Measurements from ENCODE around the gene SLC52A3. TPM values are rescaled to one million over a fixed set of nuclear protein-coding genes. Genes with fewer than 3 reads are reported as not detected.

Gene SLC52A3
- total RNA-seq, 3 donors from 2014 or later = not detected

- no peaks in the 10 kb centered on the region for H3K4me1 Mint-ChIP-seq (ENCODE audit: low read depth)
- ATAC-seq (no peak), DNase-seq (no peak)
- peaks cover 21% of the 10 kb centered on the region for H3K27me3 Mint-ChIP-seq (ENCODE audit: low read depth)
- no peak overlapping the region for H3K4me3 Mint-ChIP-seq
- H3K9me3 Mint-ChIP-seq = no peaks in the 10 kb centered on the region
- no peaks in the 10 kb centered on the region for H3K36me3 Mint-ChIP-seq (ENCODE audit: insufficient read depth)
Observed at GRCh38 chr20:776165-776564, 7.9 kb upstream of the SLC52A3 start.

DNA sequence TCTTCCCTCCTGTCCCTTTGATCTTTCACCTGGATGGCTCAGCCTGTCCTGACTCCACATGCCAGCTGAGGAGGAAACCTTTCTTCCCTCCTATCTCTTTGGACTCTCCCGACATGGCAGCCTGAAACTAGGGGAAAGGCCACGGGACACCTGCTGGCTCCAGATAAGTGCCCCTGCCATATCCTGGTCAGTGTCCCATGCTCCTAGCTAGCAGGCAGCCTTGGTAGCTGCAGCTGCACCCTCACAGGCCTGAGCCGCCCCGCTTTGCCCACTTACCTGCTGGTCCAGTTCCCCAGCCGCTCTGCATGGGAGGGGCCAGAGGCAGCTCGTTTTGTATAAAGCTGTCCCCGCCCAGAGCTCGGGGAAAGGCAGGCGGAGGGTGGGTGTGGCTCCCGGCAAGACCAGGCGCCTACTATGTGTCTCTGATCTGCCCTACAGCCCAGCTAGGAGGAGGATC, 7.4 kb upstream of the SLC52A3 start:
- peaks cover 26% of the 10 kb centered on the region for H3K27me3 Mint-ChIP-seq (ENCODE audit: low read depth)
- no peaks in the 10 kb centered on the region for H3K4me1 Mint-ChIP-seq (ENCODE audit: low read depth)
- no peak for ATAC-seq
- no peaks in the 10 kb centered on the region for H3K36me3 Mint-ChIP-seq (ENCODE audit: insufficient read depth)
- H3K9me3 Mint-ChIP-seq = no peaks in the 10 kb centered on the region
- H3K4me3 Mint-ChIP-seq = no peak overlapping the region
- no peak for DNase-seq

GRCh38 chr20:774660-775057, 6.4 kb upstream of the SLC52A3 start:
- Mint-ChIP-seq H3K27me3 (ENCODE audit: low read depth) (peaks cover 31% of the 10 kb centered on the region), H3K4me3 (no peak overlapping the region), H3K4me1 (ENCODE audit: low read depth) (no peaks in the 10 kb centered on the region), H3K36me3 (ENCODE audit: insufficient read depth) (no peaks in the 10 kb centered on the region), H3K9me3 (no peaks in the 10 kb centered on the region)
- ATAC-seq (no peak), DNase-seq (no peak)

DNA sequence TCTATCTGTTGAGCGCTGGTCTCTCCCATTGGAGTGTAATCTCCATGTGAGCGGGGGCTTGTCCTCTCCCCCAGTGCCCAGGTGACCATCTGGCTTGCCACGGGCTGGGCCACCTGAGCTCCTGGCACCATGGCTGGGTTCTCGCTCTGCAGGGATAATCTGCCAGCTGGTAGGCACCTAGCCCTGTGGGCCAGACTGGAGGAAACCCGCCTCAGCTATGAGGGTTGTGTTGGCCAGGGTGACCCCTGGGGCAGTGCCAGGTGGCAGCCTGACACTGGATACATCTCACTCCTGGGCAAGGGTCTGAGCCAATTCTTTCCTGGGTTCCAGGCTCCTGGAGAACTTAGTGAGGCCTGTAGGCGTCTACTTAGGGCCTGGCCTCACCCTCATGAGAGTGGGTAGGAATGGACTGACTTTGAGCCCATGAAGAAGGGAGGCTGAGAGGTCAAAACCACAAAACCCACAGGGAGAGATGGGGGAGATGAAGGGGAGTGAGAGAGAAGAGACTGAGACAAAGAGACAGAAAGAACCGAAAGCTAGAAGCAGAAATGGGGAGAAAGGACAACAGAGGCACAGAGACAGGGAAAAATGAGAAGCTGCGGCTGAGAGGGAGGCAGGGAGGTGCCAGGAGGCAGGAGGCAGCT, 5.8 kb upstream of the SLC52A3 start:
- Mint-ChIP-seq H3K27me3 (ENCODE audit: low read depth) (peaks cover 31% of the 10 kb centered on the region), H3K36me3 (ENCODE audit: insufficient read depth) (no peaks in the 10 kb centered on the region), H3K4me1 (ENCODE audit: low read depth) (no peaks in the 10 kb centered on the region), H3K4me3 (no peak overlapping the region), H3K9me3 (no peaks in the 10 kb centered on the region)
- ATAC-seq (no peak), DNase-seq (no peak)

- no peaks in the 10 kb centered on the region for H3K36me3 Mint-ChIP-seq (ENCODE audit: insufficient read depth)
- H3K27me3 Mint-ChIP-seq (ENCODE audit: low read depth) = peaks cover 31% of the 10 kb centered on the region
- H3K4me3 Mint-ChIP-seq = no peak overlapping the region
- no peak for ATAC-seq
- H3K9me3 Mint-ChIP-seq = no peaks in the 10 kb centered on the region
- no peak for DNase-seq
- no peaks in the 10 kb centered on the region for H3K4me1 Mint-ChIP-seq (ENCODE audit: low read depth)
Observed at GRCh38 chr20:772806-773205, 4.5 kb upstream of the SLC52A3 start.

- no peaks in the 10 kb centered on the region for H3K4me1 Mint-ChIP-seq (ENCODE audit: low read depth)
- H3K36me3 Mint-ChIP-seq (ENCODE audit: insufficient read depth) = no peaks in the 10 kb centered on the region
- no peak overlapping the region for H3K4me3 Mint-ChIP-seq
- H3K27me3 Mint-ChIP-seq (ENCODE audit: low read depth) = peaks cover 31% of the 10 kb centered on the region
- no peaks in the 10 kb centered on the region for H3K9me3 Mint-ChIP-seq
- DNase-seq (no peak), ATAC-seq (no peak)
Observed at GRCh38 chr20:771741-772464, 3.6 kb upstream of the SLC52A3 start.

- no peak for DNase-seq
- H3K36me3 Mint-ChIP-seq (ENCODE audit: insufficient read depth) = no peaks in the 10 kb centered on the region
- peaks cover 31% of the 10 kb centered on the region for H3K27me3 Mint-ChIP-seq (ENCODE audit: low read depth)
- H3K4me3 Mint-ChIP-seq = no peak overlapping the region
- no peaks in the 10 kb centered on the region for H3K9me3 Mint-ChIP-seq
- ATAC-seq = no peak
- H3K4me1 Mint-ChIP-seq (ENCODE audit: low read depth) = no peaks in the 10 kb centered on the region
Observed at GRCh38 chr20:770691-771090, 2.4 kb upstream of the SLC52A3 start.

DNA sequence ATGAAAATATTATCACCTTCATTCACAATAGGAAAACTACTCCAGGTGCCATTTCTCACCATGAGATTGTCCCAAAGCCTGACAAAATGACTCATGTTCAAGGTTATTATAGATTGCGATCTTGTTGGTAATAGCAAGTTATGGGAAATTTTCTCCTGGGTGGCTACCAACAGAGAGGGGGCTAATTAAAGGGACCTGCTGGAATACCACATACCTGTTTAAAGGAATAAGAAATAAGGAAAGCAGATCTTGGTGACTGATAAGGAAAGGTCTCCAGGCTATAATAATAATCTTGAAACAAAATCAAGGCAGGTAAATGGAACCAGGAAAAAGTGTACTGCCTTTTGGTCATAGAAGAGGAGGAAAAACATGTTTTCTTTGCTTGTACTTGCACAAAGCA, 1.4 kb downstream of the SLC52A3 start:
- ATAC-seq (no peak), DNase-seq (no peak)
- Mint-ChIP-seq H3K4me3 (no peak overlapping the region), H3K27me3 (ENCODE audit: low read depth) (peaks cover 25% of the 10 kb centered on the region), H3K36me3 (ENCODE audit: insufficient read depth) (no peaks in the 10 kb centered on the region), H3K4me1 (ENCODE audit: low read depth) (no peaks in the 10 kb centered on the region), H3K9me3 (no peaks in the 10 kb centered on the region)

GRCh38 chr20:764255-764654, 4.0 kb downstream of the SLC52A3 start:
- H3K4me3 Mint-ChIP-seq = no peak overlapping the region
- H3K4me1 Mint-ChIP-seq (ENCODE audit: low read depth) = no peaks in the 10 kb centered on the region
- H3K36me3 Mint-ChIP-seq (ENCODE audit: insufficient read depth) = no peaks in the 10 kb centered on the region
- H3K9me3 Mint-ChIP-seq = no peaks in the 10 kb centered on the region
- ATAC-seq (peak in 1 of 2 donors; percentile 28), DNase-seq (no peak)
- H3K27me3 Mint-ChIP-seq (ENCODE audit: low read depth) = peaks cover 23% of the 10 kb centered on the region

DNA sequence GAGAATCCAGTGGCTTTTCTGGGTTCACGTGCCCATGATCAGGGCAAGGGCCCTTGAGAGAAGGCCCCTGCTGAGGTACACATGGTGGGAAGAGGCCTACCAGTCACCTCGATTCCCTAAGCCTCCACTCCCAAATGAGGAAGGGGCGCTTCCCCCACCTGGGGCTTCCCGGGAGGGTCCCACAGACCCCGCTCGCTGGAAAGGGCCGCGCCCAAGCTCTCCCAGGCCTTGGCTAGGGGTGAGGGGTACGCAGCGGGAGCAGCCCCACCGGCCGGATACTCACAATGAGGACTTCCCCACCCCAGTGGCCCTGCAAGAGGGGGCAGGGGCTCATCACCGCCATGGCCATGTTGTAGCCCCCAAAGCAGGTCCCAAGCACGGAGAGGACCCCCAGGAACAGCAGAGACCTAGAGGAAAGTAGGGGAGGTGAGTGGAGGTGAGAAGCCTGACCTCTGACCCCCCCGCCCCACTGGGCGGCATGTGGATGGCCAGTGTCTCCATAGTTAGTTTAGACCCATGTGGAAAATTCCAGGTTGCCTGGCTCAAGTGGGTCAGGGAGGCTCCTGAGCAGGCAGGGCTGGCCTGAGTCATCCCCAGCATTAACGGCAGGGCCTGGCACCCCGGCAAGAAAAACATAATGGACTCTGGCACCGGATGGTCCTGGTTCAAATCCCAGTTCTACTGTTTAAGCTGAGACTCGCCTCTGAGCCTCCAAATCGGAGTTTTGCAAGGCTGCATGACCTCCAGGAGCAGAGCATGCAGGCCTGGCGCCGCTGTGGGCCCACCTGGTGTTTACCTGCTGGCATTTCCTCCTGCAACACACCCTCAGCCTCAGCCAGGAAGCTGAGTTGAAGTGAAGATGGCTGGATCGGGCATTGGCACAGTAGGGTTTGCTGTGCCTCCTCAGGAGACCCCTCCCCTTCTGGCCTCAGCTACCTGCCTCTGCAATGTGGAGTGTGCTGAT, 6.6 kb downstream of the SLC52A3 start:
- H3K27me3 Mint-ChIP-seq (ENCODE audit: low read depth) = peaks cover 33% of the 10 kb centered on the region
- ATAC-seq = no peak
- no peak overlapping the region for H3K4me3 Mint-ChIP-seq
- H3K36me3 Mint-ChIP-seq (ENCODE audit: insufficient read depth) = no peaks in the 10 kb centered on the region
- H3K4me1 Mint-ChIP-seq (ENCODE audit: low read depth) = no peaks in the 10 kb centered on the region
- H3K9me3 Mint-ChIP-seq = no peaks in the 10 kb centered on the region
- DNase-seq = no peak

DNA sequence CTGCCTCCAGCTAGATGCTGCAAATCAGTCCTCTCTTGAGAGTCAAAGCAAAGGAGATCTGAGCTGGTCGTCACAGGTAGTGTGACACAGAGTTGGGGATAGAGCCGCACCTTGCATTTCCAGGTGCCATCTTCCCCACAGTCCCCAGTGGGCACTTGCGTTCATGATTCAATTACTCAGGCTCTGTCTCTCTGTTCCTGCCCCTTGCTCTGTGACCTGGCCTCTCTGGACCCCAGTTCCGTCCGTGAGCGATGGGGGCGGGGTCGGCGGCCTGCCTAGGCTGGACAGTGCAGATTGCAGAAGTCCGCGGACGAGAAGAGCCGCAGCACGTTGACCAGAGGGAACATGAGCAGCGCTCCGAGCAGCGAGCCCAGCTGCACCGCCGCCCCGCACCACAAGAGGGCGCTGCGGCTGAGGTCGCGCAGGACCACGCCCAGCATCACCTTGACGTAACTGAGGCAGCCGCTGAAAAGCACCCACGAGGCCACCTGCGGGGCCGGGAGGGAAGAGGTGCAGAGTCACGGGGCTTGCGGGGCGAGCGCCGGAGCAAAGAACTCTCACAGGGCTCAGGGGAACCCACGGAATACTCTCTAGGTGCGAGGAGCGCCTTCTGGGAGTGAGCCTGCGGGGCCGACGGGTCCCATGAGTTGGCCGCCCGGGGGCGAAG, 7.4 kb downstream of the SLC52A3 start:
- H3K36me3 Mint-ChIP-seq (ENCODE audit: insufficient read depth) = no peaks in the 10 kb centered on the region
- H3K27me3 Mint-ChIP-seq (ENCODE audit: low read depth) = peaks cover 30% of the 10 kb centered on the region
- ATAC-seq = peak; percentile 50 to 66
- no peak overlapping the region for H3K4me3 Mint-ChIP-seq
- no peak for DNase-seq
- no peaks in the 10 kb centered on the region for H3K9me3 Mint-ChIP-seq
- no peaks in the 10 kb centered on the region for H3K4me1 Mint-ChIP-seq (ENCODE audit: low read depth)

DNA sequence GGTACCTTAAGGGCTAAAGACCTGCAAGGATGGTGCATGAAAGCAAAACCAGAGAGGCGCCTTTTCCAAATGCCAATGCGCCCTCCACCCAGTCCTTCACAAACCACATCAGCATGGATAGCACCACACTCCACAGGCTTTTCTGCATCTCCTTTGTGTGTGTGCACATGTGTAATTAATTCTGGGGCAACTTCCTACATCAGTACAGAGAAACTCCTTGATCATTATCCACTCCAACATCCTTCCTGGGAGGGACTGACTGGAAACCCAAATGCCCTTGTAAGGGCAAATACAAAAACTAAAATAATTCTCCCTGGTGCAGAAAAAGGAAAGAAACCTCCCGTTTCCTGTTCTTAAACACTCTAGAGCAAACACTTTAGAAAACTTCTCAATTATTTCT, 10.8 kb downstream of the SLC52A3 start:
- Mint-ChIP-seq H3K9me3 (no peaks in the 10 kb centered on the region), H3K4me3 (no peak overlapping the region)

GRCh38 chr20:755941-756340, 12.4 kb downstream of the SLC52A3 start:
- DNase-seq = no peak
- no peak overlapping the region for H3K4me3 Mint-ChIP-seq
- no peaks in the 10 kb centered on the region for H3K36me3 Mint-ChIP-seq (ENCODE audit: insufficient read depth)
- H3K27me3 Mint-ChIP-seq (ENCODE audit: low read depth) = peaks cover 27% of the 10 kb centered on the region
- H3K9me3 Mint-ChIP-seq = no peaks in the 10 kb centered on the region
- H3K4me1 Mint-ChIP-seq (ENCODE audit: low read depth) = peaks cover 3% of the 10 kb centered on the region
- no peak for ATAC-seq

More for the DNA sequence above, 10.8 kb downstream of the SLC52A3 start:
- ATAC-seq = no peak
- H3K36me3 Mint-ChIP-seq (ENCODE audit: insufficient read depth) = no peaks in the 10 kb centered on the region
- H3K27me3 Mint-ChIP-seq (ENCODE audit: low read depth) = peaks cover 25% of the 10 kb centered on the region
- DNase-seq = no peak
- peaks cover 3% of the 10 kb centered on the region for H3K4me1 Mint-ChIP-seq (ENCODE audit: low read depth)

GRCh38 chr20:754904-755303, 13.4 kb downstream of the SLC52A3 start:
- ATAC-seq = peak in 1 of 2 donors; percentile 43

More at GRCh38 chr20:754904-755303, 13.4 kb downstream of the SLC52A3 start:
- Mint-ChIP-seq H3K9me3 (no peaks in the 10 kb centered on the region), H3K36me3 (ENCODE audit: insufficient read depth) (no peaks in the 10 kb centered on the region), H3K27me3 (ENCODE audit: low read depth) (peaks cover 16% of the 10 kb centered on the region), H3K4me1 (ENCODE audit: low read depth) (peaks cover 3% of the 10 kb centered on the region), H3K4me3 (no peak overlapping the region)
- DNase-seq = no peak

All from activated T-cell treated with anti-CD3 and anti-CD28 coated beads, Interleukin-2, amount 50 U/mL, for 4 hours (primary cell).